K562 (cell line): ENCODE measurements around the gene DOK1. TPM values are rescaled to one million over a fixed set of nuclear protein-coding genes. Genes with fewer than 3 reads are reported as not detected.

Experiments
- ARID1B ChIP-seq: fragments of 450-650 bp; IDR thresholded peaks from 2 replicates; pipeline ENCODE4 v1.6.1; 2016; ENCODE audit warnings: antibody characterized with exemption, mild to moderate bottlenecking, inconsistent platforms
- BRF2 ChIP-seq: IDR thresholded peaks from 3 replicates; pipeline ENCODE4 v1.6.1; 2011; ENCODE audit warnings: borderline replicate concordance, mild to moderate bottlenecking; ENCODE audit not compliant: insufficient read length, insufficient read depth
- ERF ChIP-seq: fragments of 450-650 bp; formaldehyde crosslinking; IDR thresholded peaks from 2 replicates; pipeline ENCODE4 v1.4.0; 2020; ENCODE audit warnings: mild to moderate bottlenecking, mixed read lengths
- KLF10 ChIP-seq: fragments of 250-450 bp; sonication (Bioruptor Pico); IDR thresholded peaks from 2 replicates; pipeline ENCODE4 v1.6.1; 2021; ENCODE audit warnings: matching md5 sums
- KLF13 ChIP-seq: fragments of 450-650 bp; IDR thresholded peaks from 2 replicates; pipeline ENCODE4 v1.6.1; 2016; ENCODE audit warnings: missing genetic modification characterization, low read depth, mild to moderate bottlenecking, missing compliant biosample characterization, moderate library complexity, borderline replicate concordance
- LARP7 ChIP-seq: fragments of 450-650 bp; IDR thresholded peaks from 2 replicates; pipeline ENCODE4 v1.6.1; 2016
- MLX ChIP-seq, 2 experiments: fragments of 450-650 bp in 1 of 2; sonication (generic) in 1 of 2; formaldehyde crosslinking; conservative IDR thresholded peaks; 2 replicates each; pipeline versions ENCODE4 v1.4.0 to v1.8.1; 2020 to 2022; ENCODE audit warnings: mild to moderate bottlenecking in 1 of 2, missing genetic modification reagents in 1 of 2
- NCOR1 ChIP-seq: fragments of 450-650 bp; IDR thresholded peaks from 2 replicates; pipeline ENCODE4 v1.6.1; 2016; ENCODE audit warnings: mild to moderate bottlenecking, moderate library complexity
- RBBP5 ChIP-seq: fragments of 200-600 bp; sonication (generic); IDR thresholded peaks from 2 replicates; pipeline ENCODE4 v1.6.1; 2012; ENCODE audit warnings: borderline replicate concordance, mild to moderate bottlenecking, low read length, control low read depth, inconsistent platforms; ENCODE audit not compliant: insufficient read depth, poor library complexity, severe bottlenecking
- RUNX1 ChIP-seq: sonication (generic); IDR thresholded peaks from 2 replicates; pipeline ENCODE4 v1.6.1; 2016; ENCODE audit warnings: antibody characterized with exemption, low read depth
- SIN3B ChIP-seq: fragments of 450-650 bp; IDR thresholded peaks from 2 replicates; pipeline ENCODE4 v1.6.1; 2017; ENCODE audit warnings: low read depth, mild to moderate bottlenecking, moderate library complexity
- SIX5 ChIP-seq, 2 experiments: IDR thresholded peaks; 2 replicates each; pipeline ENCODE4 v1.6.1; 2011; ENCODE audit warnings: low read length in 2 of 2, borderline replicate concordance in 1 of 2, low read depth in 1 of 2, mild to moderate bottlenecking in 1 of 2, moderate library complexity in 1 of 2; ENCODE audit not compliant: insufficient read depth in 1 of 2
- SMARCE1 ChIP-seq: fragments of 450-650 bp; IDR thresholded peaks from 2 replicates; pipeline ENCODE4 v1.7.1; 2016; ENCODE audit warnings: mild to moderate bottlenecking
- SNAPC5 ChIP-seq: fragments of 250-450 bp; sonication (Bioruptor Pico); IDR thresholded peaks from 2 replicates; pipeline ENCODE4 v1.8.0; 2021; ENCODE audit warnings: moderate library complexity, mild to moderate bottlenecking, inconsistent platforms
- STAT6 ChIP-seq: sonication (generic); formaldehyde crosslinking; IDR thresholded peaks from 2 replicates; pipeline ENCODE4 v1.8.1; 2023; ENCODE audit warnings: mild to moderate bottlenecking, missing genetic modification reagents
- TARDBP ChIP-seq: fragments of 450-650 bp; IDR thresholded peaks from 2 replicates; pipeline ENCODE4 v1.6.1; 2016
- TCF7L2 ChIP-seq: fragments of 150-350 bp; IDR thresholded peaks from 2 replicates; pipeline ENCODE4 v1.6.1; 2016; ENCODE audit warnings: low read depth, mild to moderate bottlenecking, low read length, moderate library complexity
- ZBTB5 ChIP-seq: fragments of 450-650 bp; IDR thresholded peaks from 2 replicates; pipeline ENCODE4 v1.6.1; 2017; ENCODE audit warnings: antibody characterized with exemption
- ZNF133 ChIP-seq: fragments of 250-450 bp; sonication (Bioruptor Pico); IDR thresholded peaks from 2 replicates; pipeline ENCODE4 v1.4.0; 2020; ENCODE audit warnings: mild to moderate bottlenecking
- ZNF316 ChIP-seq: fragments of 450-650 bp; IDR thresholded peaks from 2 replicates; pipeline ENCODE4 v1.6.1; 2016
- ZNF780A ChIP-seq: fragments of 250-450 bp; sonication (Bioruptor Pico); IDR thresholded peaks from 2 replicates; pipeline ENCODE4 v1.5.0; 2021; ENCODE audit warnings: mild to moderate bottlenecking
- ZSCAN29 ChIP-seq: fragments of 450-650 bp; IDR thresholded peaks from 2 replicates; pipeline ENCODE4 v1.6.1; 2017
- polyA plus RNA-seq, 8 experiments: library from polyadenylated mRNA; depleted of rRNA in 4 of 8; stranded (reverse) in 5 of 8; unstranded in 3 of 8; fragments of >200 nt; fragmentation: Nextera tagmentation in 2 of 8; fragmentation: Illumina TruSeq in 1 of 8; extraction: Ambion mirVana in 2 of 8; extraction: Trizol in 1 of 8; gene quantifications; 2 replicates each; pipeline versions ENCODE4 v1.2.1 to v1.2.3, GENCODE V29; 2011 to 2014; ENCODE audit warnings: inconsistent platforms in 1 of 8, missing spikeins in 1 of 8
- total RNA-seq, 7 experiments: library from RNA; depleted of rRNA in 6 of 7; stranded (reverse); fragments of >200 nt in 6 of 7; fragmentation: Illumina TruSeq in 2 of 7; extraction: Trizol in 2 of 7; gene quantifications; 2 replicates each; pipeline versions ENCODE4 v1.2.1 to v1.2.3, GENCODE V29; 2011 to 2021; ENCODE audit warnings: low replicate concordance in 1 of 7

The DOK1 gene
- total and polyA plus RNA-seq, 9 of the 15 experiments (the other 6 are each of a cell fraction or from before 2014, with no cell fraction given) = 0.59 to 36.4 (median 16.1) TPM

- TF ChIP-seq STAT6 (0 out of 2 replicates have a peak, but pooled peaks have one; percentile 55), LARP7 (0 out of 2 replicates have a peak, but pooled peaks have one; percentile 71), RBBP5 (peak; percentile 93), ARID1B (peak; percentile 15; the same call in 1 of the 2 replicates), SIX5 (IDR thresholded peaks at IDR 0.05; ENCODE audit: borderline replicate concordance in 1 of 2, insufficient read depth in 1 of 2, low read depth in 1 of 2, low read length in 2 of 2) (no peak), TARDBP (no peak), ZNF780A (CRISPR knock-in tag) (no peak), ZBTB5 (no peak), SMARCE1 (no peak), KLF10 (CRISPR knock-in tag) (no peak), ZNF133 (CRISPR knock-in tag) (no peak), SIN3B (peak; percentile 54; the same call in 1 of the 2 replicates), ZNF316 (no peak), RUNX1 (no peak), NCOR1 (peak; percentile 34; the same call in 1 of the 2 replicates), MLX (CRISPR knock-in tag; conservative IDR thresholded peaks at IDR 0.05) (no peak), BRF2 (no peak), KLF13 (tag) (no peak), ERF (peak; percentile 81), SNAPC5 (CRISPR knock-in tag) (no peak), ZSCAN29 (no peak), TCF7L2 (no peak)
Observed at GRCh38 chr2:74507145-74507925, 47.2 kb upstream of the DOK1 start, which contains the start of gene PCGF1 (continued).
